Esophagus (tissue), 2 donors: Measurements from ENCODE around the gene TTLL9. TPM values are rescaled to one million over a fixed set of nuclear protein-coding genes. Genes with fewer than 3 reads are reported as not detected.

Experiments
- H3K27ac ChIP-seq, 2 donors: one replicate each; pipeline ENCODE4 v1.5.1; 2013; ENCODE audit warnings: low read depth in 2 of 2, mild to moderate bottlenecking in 2 of 2, inconsistent platforms in 1 of 2, low read length in 1 of 2, moderate library complexity in 1 of 2
- H3K27me3 ChIP-seq, 2 donors: one replicate each; pipeline ENCODE4 v1.6.1; 2013; ENCODE audit warnings: low read length in 2 of 2, control low read depth in 1 of 2, mild to moderate bottlenecking in 1 of 2; ENCODE audit not compliant: insufficient read depth in 2 of 2, control insufficient read depth in 1 of 2
- H3K36me3 ChIP-seq, 2 donors: one replicate each; pipeline ENCODE4 v1.6.1; 2013; ENCODE audit warnings: low read length in 1 of 2; ENCODE audit not compliant: control insufficient read depth in 2 of 2, insufficient read depth in 2 of 2
- H3K4me1 ChIP-seq, 2 donors: one replicate each; pipeline ENCODE4 v1.6.1; 2013; ENCODE audit warnings: low read length in 1 of 2; ENCODE audit not compliant: control insufficient read depth in 2 of 2, insufficient read depth in 2 of 2
- H3K4me3 ChIP-seq, 2 donors: one replicate each; pipeline ENCODE4 v1.5.1; 2013; ENCODE audit warnings: low read length in 2 of 2, mild to moderate bottlenecking in 2 of 2, low read depth in 1 of 2, moderate library complexity in 1 of 2
- H3K9me3 ChIP-seq, 2 donors: one replicate each; pipeline ENCODE4 v1.6.1; 2013; ENCODE audit warnings: mild to moderate bottlenecking in 2 of 2, low read depth in 1 of 2, low read length in 1 of 2, moderate library complexity in 1 of 2; ENCODE audit not compliant: control insufficient read depth in 2 of 2, insufficient read depth in 1 of 2
- WGBS, 2 donors: extraction: QIAGEN DNeasy Blood & Tissue Kit; methylation state at CpG; one replicate each; pipeline ENCODE4 v1.1.7; 2013; 5-methylcytosine and 5-hydroxymethylcytosine counted together
- polyA plus RNA-seq, 2 donors: library from polyadenylated mRNA; stranded (reverse); fragments of 200-250 nt; gene quantifications; one replicate each; pipeline ENCODE4 v1.2.3, GENCODE V29; 2013
- donor health status: healthy with polysubstance abuse.
- donor health status: Bipolar disorder and iron deficiency.

Gene TTLL9
- polyA plus RNA-seq, 2 donors, result 0.12 to 0.14 TPM

DNA sequence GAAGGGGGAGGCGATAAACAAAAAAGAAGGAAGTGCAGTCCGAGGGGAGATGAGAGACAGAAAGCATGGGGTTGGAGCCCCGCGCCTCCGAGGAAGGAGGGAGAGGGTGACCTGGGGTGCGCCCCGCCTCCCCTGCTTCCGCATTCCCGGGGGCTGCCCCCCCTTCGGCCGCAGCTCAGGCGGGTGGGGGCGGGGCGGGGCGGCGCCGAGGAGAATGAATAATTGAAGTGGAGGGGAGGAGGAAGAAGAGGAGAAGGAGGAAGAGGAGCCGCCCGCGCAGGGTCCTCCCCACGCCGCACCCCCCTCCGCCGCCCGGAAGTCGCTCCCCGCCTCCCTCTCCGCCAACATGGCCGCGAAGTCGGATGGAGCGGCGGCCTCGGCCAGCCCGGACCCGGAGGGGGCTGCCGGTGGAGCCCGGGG, 97.4 kb downstream of the TTLL9 start, which contains the start of gene XKR7:
Gene XKR7 (plus strand): TSS at position 322 of the 420 bp plus-strand sequence. CDS start 25 bp downstream, at position 347.
- peaks cover 2 to 9% of the 10 kb centered on the region in 2 donors for H3K4me1 ChIP-seq
- H3K9me3 ChIP-seq, result peaks cover 0 to 2% of the 10 kb centered on the region in 2 donors
- peak within 1 kb of the TSS in 1 of 2 donors; percentile 29 for H3K4me3 ChIP-seq
- no peaks in the 10 kb centered on the region for H3K36me3 ChIP-seq
- H3K27ac ChIP-seq, result no peak within 1 kb of the TSS
- peaks cover 9 to 11% of the 10 kb centered on the region in 2 donors for H3K27me3 ChIP-seq
- 3 to 4% methylated on average over 15 to 38 of the region's 38 CpGs for WGBS, 2 donors

DNA sequence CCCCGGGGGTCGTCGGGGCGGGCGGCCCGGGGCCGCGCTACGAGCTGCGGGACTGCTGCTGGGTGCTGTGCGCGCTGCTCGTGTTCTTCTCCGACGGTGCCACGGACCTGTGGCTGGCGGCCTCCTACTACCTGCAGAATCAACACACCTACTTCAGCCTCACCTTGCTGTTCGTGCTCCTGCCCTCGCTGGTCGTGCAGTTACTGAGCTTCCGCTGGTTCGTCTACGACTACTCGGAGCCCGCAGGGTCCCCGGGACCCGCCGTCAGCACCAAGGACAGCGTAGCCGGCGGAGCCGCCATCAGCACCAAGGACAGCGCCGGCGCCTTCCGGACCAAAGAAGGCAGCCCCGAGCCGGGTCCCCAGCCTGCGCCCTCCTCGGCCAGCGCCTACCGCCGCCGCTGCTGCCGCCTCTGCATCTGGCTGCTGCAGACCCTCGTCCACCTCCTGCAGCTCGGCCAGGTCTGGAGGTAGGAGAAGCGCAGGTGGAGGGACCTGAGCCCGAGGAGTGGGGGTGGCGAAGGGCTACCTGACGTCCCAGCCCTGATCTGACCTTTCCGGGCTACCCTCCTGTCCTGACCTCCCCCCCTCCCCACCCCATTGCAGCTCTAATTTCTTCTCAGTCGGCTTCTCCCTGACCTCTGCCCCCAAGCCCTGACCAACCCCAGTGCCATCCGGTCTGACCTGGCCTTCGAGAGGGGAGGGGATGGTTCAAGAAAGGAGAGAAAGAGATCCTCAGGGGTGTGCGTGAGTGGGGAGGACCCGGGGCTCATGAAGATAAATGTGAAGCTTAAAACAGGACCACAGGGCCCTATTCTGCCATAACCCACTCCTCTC, 98.1 kb downstream of the TTLL9 start:
- Histone ChIP-seq H3K27ac (no peak overlapping the region), H3K27me3 (peaks cover 9 to 11% of the 10 kb centered on the region in 2 donors), H3K4me1 (peaks cover 2 to 9% of the 10 kb centered on the region in 2 donors), H3K9me3 (peaks cover 0 to 2% of the 10 kb centered on the region in 2 donors), H3K4me3 (peak overlapping the region in 1 of 2 donors; percentile 29), H3K36me3 (no peaks in the 10 kb centered on the region)
- WGBS, 2 donors, result 3 to 6% methylated on average over 53 to 57 of the region's 57 CpGs

DNA sequence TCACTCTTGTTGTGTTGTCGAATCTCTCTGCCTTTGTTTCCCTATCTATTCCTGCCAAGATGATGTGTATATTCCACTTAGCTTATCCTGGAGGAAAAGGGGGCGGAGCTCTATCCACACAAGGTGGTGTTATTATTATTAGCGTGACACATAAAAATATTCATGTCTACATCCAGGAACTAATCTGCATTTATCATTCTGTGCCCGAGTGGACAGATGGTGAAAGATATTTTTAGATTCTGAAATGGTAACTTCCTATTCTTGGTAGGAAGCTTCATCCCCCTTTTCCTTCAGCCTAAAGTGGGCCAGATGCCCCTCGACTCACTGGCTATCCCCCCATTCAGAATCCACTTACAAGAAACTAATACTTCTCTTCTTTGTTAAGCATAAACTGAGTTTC, 99.6 kb downstream of the TTLL9 start:
- Histone ChIP-seq H3K27ac (no peak overlapping the region), H3K9me3 (peaks cover 0 to 2% of the 10 kb centered on the region in 2 donors), H3K4me1 (peaks cover 2 to 9% of the 10 kb centered on the region in 2 donors), H3K27me3 (peaks cover 9 to 11% of the 10 kb centered on the region in 2 donors), H3K36me3 (no peaks in the 10 kb centered on the region), H3K4me3 (no peak overlapping the region)
- whole genome bisulfite sequencing, 2 donors, result 55 to 56% methylated on average over 5 of the region's 5 CpGs

DNA sequence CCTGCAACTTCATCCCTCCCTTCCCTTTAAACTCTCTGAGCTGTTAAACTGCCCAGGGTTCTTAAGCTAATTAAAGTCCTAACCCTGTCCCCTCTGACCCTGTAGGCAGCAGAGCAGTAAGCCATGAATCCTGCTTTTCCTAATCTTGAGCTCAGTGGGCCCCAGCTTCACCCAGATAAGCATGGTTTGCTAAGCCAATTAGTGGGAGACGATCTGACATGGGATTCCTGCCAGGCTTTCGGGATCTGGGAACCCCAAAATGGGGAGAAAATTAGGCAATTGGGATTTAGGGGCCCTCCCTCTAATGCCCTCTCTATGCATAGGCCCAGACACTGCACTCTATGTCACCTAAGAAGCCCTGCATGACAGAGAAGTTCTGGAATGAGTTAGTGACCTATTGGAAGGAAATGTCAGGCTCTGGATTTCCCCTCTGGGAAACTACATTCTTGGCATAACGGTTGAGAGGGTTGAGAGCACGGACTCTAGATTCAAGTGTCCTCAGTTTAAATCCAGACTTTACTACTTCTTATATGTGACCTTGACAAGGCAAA, 102.1 kb downstream of the TTLL9 start:
- Histone ChIP-seq H3K4me1 (peaks cover 2 to 9% of the 10 kb centered on the region in 2 donors), H3K9me3 (peaks cover 0 to 2% of the 10 kb centered on the region in 2 donors), H3K36me3 (no peaks in the 10 kb centered on the region), H3K27ac (no peak overlapping the region), H3K4me3 (no peak overlapping the region), H3K27me3 (peaks cover 4 to 5% of the 10 kb centered on the region in 2 donors)
- WGBS, 2 donors, result 32 to 34% methylated on average over 4 of the region's 4 CpGs

DNA sequence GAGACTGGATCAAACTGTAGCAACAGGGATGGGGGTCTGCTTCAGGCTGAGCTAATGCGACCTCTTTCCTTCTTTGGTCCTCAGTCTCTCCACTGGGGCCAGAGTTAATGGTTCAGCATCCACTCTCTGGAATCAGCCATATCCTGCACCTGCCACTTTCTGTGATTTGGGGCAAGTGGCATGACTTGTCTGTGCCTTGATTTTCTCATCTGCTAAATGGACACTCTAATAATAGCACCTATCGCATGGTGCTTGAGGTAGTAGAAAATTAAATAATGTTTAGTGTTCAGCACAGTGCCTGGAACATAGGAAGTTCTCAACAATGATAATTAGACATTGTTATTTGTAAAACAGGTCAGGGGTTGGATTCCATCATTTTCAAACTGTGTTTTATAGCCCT, 103.9 kb downstream of the TTLL9 start:
- H3K36me3 ChIP-seq, result no peaks in the 10 kb centered on the region
- H3K4me1 ChIP-seq, result no peaks in the 10 kb centered on the region
- no peaks in the 10 kb centered on the region for H3K9me3 ChIP-seq
- H3K4me3 ChIP-seq, result no peak overlapping the region
- H3K27ac ChIP-seq, result no peak overlapping the region
- H3K27me3 ChIP-seq, result peaks cover 0 to 4% of the 10 kb centered on the region in 2 donors
- WGBS, 2 donors, result 83 to 88% methylated on average over 2 of the region's 2 CpGs

DNA sequence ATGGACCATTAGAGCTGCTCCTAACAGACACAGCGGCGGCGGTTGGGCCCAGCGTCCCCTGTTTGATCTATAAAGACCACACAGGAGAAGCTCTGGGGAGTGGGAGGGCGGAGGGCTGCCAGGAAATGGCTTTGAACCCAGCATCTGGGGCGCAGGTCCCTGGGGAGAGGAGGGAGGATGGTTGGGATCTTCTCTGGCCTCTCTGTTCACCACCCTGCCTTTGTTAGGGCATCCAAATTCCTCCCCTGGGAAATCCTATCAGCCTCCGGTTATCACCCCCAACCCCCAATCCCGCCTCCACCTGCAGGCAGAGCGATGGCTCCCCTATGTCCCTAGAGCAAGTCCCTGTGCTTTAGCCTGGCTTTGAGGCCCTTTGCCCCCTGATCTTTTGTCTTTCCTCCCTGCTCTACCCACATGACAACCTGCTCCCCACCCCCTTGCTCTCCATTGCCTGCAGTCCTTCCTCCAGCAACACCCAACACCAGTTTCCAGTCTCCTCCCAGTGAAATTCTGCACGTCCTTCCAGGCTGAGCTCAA, 104.6 kb downstream of the TTLL9 start:
- H3K4me3 ChIP-seq, result no peak overlapping the region
- H3K27ac ChIP-seq, result no peak overlapping the region
- no peaks in the 10 kb centered on the region for H3K36me3 ChIP-seq
- H3K9me3 ChIP-seq, result no peaks in the 10 kb centered on the region
- H3K27me3 ChIP-seq, result no peaks in the 10 kb centered on the region
- WGBS, 2 donors, result 30 to 31% methylated on average over 10 of the region's 10 CpGs
- H3K4me1 ChIP-seq, result no peaks in the 10 kb centered on the region

DNA sequence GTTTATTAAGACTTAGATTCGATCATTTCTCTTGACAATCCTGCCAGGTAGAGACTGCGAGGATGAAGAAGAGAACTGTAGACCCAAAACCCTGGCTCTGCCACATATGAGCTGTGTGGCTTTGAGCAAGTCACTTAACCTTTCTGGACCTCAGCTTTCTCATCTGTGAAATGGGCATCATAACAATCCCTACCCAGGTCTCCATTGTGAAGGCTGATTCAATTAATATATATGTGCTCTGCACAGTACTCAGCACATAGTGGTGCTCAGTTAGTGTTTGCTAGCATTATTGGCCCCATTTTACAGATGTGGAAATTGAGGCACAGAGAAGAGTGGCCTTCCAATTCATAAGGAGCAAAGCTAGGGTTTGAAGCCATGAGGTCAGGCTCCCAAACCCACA, 105.4 kb downstream of the TTLL9 start:
- no peak overlapping the region for H3K27ac ChIP-seq
- no peaks in the 10 kb centered on the region for H3K4me1 ChIP-seq
- no peaks in the 10 kb centered on the region for H3K36me3 ChIP-seq
- no peak overlapping the region for H3K4me3 ChIP-seq
- H3K27me3 ChIP-seq, result no peaks in the 10 kb centered on the region
- WGBS, 2 donors, result 83 to 86% methylated on average over 2 of the region's 2 CpGs
- no peaks in the 10 kb centered on the region for H3K9me3 ChIP-seq

DNA sequence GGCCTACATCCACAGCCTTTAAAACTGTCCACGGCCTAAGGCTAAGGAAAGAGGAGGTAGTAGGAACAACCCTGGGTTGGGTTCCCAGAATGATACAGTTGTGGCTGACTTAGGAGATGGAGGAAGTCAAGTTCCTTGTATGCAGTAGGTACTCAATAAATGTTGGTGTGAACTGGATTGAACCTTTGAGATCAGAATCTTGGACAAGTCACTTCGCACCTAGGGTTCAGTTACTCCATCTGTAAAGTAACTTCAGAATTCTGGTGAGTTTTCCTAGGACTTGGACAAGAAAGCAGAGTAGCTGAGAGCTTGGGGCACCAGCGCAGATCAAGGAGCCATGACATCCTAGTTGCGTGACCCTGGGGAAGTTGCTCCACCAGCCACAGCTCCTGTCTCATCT, 106.6 kb downstream of the TTLL9 start:
- Histone ChIP-seq H3K27ac (no peak overlapping the region), H3K4me1 (no peaks in the 10 kb centered on the region), H3K36me3 (no peaks in the 10 kb centered on the region), H3K27me3 (no peaks in the 10 kb centered on the region), H3K4me3 (no peak overlapping the region), H3K9me3 (no peaks in the 10 kb centered on the region)
- 81 to 83% methylated on average over 4 of the region's 4 CpGs for WGBS, 2 donors

DNA sequence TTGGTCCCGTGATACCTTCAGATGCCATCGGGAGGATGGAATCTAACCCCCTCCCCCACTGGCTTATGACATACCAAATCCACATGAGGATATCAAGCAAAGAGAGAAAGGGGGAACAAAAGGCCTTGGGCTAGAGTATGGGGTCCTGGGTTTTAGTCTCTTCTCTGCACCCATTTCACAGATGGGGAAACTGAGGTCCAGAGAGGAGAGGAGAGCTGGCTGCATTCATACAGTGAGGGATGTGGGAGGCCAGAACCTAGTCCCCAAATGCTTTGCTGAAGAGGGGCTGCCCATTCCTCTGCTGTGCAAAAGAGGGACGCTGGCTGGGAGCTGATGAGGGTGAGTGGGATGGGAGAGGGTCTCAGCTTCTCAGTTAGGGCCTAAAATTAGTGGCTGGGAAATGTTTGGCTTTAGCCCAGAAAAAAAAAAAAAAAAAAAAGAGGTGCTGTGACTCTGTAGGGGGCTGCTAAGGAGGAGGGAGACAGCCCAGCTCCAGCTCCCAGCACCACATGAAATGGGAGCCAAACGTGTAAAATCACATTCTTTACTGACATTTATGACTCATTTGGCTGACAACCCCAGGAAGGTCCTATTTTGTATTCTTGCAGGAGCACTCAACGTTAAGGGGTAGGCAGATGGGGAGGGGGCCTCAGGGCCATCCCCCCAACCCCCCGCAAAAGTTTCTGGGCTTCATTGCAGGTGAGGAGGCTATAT, 109.4 kb downstream of the TTLL9 start:
- Histone ChIP-seq H3K4me3 (no peak overlapping the region), H3K27me3 (no peaks in the 10 kb centered on the region), H3K36me3 (no peaks in the 10 kb centered on the region), H3K9me3 (no peaks in the 10 kb centered on the region), H3K27ac (no peak overlapping the region), H3K4me1 (no peaks in the 10 kb centered on the region)
- WGBS, 2 donors, result 58 to 59% methylated on average over 6 of the region's 6 CpGs
